Body of pancreas (tissue), 4 donors: ENCODE measurements around the gene AGXT2. TPM values are rescaled to one million over a fixed set of nuclear protein-coding genes. Genes with fewer than 3 reads are reported as not detected.

Experiments
- ATAC-seq: fragments of 150-250 bp; one replicate; pipeline ENCODE4 v1.9.1; 2016
- DNase-seq, 4 donors: peaks; one replicate each; pipeline ENCODE4 v3.0.0-alpha.2; 2019
- H3K27ac ChIP-seq, 4 donors: fragments of 200-600 bp; sonication (generic); 1 replicate in 3 of 4; 2 replicates in 1 of 4; pipeline versions ENCODE4 v1.5.1 to v1.6.1; 2016 to 2019; ENCODE audit warnings: mild to moderate bottlenecking in 1 of 4, mixed read lengths in 1 of 4, moderate library complexity in 1 of 4
- H3K27me3 ChIP-seq, 2 donors: fragments of 200-600 bp; sonication (generic); one replicate each; pipeline ENCODE4 v1.6.0; 2016; ENCODE audit warnings: mild to moderate bottlenecking in 1 of 2
- H3K36me3 ChIP-seq, 2 donors: fragments of 200-600 bp; sonication (generic); replicated peaks in 1 of 2; 2 replicates each; pipeline ENCODE4 v1.5.1; 2016; ENCODE audit warnings: low read depth in 2 of 2; ENCODE audit not compliant: insufficient read depth in 1 of 2
- H3K4me1 ChIP-seq: fragments of 200-600 bp; sonication (generic); one replicate; pipeline ENCODE4 v1.6.0; 2016
- H3K4me3 ChIP-seq, 2 donors: fragments of 200-600 bp; sonication (generic); 1 replicate in 1 of 2; 2 replicates in 1 of 2; pipeline ENCODE4 v1.5.1; 2016 to 2019
- H3K9me3 ChIP-seq, 3 donors: fragments of 200-600 bp; sonication (generic); 1 replicate in 2 of 3; 2 replicates in 1 of 3; pipeline ENCODE4 v1.5.1; 2016
- POLR2A ChIP-seq, 3 donors: fragments of 450-650 bp; IDR thresholded peaks; one replicate each; pipeline ENCODE4 v1.6.1; 2016; ENCODE audit warnings: antibody characterized with exemption in 3 of 3, mild to moderate bottlenecking in 2 of 3
- WGBS, 2 donors: methylation state at CpG; one replicate each; pipeline ENCODE4 v1.1.5; 2017; 5-methylcytosine and 5-hydroxymethylcytosine counted together
- intact Hi-C: fragments of 100-400 bp; cut with DNase I; formaldehyde crosslinking; loops from one replicate; pipeline ENCODE4 v1.15.1; 2023
- total RNA-seq, 2 donors: library from RNA; depleted of rRNA; stranded (reverse); fragments of >200 nt; gene quantifications; one replicate each; pipeline ENCODE4 v1.1.0, GENCODE V29; 2016
- TF ChIP-seq, protein P1 (sequence below), 7 experiments: fragments of 450-650 bp in 4 of 7; fragments of 200-600 bp in 3 of 7; sonication (generic) in 3 of 7; IDR thresholded peaks; one replicate each; pipeline ENCODE4 v1.5.1; 2016 to 2019; ENCODE audit warnings: antibody characterized with exemption in 7 of 7

AGXT2 gene
- total RNA-seq, 2 donors from 2014 or later = not detected

DNA sequence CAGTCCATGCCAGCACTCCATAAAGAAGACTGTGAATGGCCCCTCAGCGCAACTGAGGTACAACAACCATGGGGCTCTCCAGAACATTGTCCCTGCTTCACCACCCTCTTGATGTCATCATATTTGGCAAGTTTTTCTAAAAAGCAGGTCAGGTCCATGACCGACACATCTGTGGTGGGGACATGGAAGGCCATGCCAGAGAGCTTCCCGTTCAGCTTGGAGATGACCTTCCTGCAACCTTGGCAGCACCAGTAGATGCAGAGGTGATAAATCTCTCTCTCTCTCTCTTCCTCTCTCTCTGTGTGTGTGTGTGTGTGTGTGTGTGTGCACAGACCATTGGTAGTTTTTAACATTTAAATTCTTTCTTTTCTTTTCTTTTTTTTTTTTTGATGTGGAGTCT lies 35.4 kb upstream of the AGXT2 start:
- no peak overlapping the region for H3K4me3 ChIP-seq
- no peak overlapping the region for H3K27ac ChIP-seq
- 79 to 89% methylated on average over 3 of the region's 3 CpGs for WGBS, 2 donors
- no peaks in the 10 kb centered on the region for H3K27me3 ChIP-seq
- no peak for TF ChIP-seq POLR2A (IDR thresholded peaks at IDR 0.05)
- TF ChIP-seq, protein P1, sequence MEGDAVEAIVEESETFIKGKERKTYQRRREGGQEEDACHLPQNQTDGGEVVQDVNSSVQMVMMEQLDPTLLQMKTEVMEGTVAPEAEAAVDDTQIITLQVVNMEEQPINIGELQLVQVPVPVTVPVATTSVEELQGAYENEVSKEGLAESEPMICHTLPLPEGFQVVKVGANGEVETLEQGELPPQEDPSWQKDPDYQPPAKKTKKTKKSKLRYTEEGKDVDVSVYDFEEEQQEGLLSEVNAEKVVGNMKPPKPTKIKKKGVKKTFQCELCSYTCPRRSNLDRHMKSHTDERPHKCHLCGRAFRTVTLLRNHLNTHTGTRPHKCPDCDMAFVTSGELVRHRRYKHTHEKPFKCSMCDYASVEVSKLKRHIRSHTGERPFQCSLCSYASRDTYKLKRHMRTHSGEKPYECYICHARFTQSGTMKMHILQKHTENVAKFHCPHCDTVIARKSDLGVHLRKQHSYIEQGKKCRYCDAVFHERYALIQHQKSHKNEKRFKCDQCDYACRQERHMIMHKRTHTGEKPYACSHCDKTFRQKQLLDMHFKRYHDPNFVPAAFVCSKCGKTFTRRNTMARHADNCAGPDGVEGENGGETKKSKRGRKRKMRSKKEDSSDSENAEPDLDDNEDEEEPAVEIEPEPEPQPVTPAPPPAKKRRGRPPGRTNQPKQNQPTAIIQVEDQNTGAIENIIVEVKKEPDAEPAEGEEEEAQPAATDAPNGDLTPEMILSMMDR (IDR thresholded peaks at IDR 0.05) = no peak
- H3K9me3 ChIP-seq = no peaks in the 10 kb centered on the region
- intact Hi-C loops = loop anchor here (10.0 kb wide), 1 partner anchor 112 kb away; no protein-coding TSS in a partner anchor
- DNase-seq (no peak), ATAC-seq (no peak)
- H3K4me1 ChIP-seq = no peaks in the 10 kb centered on the region
- no peaks in the 10 kb centered on the region for H3K36me3 ChIP-seq

DNA sequence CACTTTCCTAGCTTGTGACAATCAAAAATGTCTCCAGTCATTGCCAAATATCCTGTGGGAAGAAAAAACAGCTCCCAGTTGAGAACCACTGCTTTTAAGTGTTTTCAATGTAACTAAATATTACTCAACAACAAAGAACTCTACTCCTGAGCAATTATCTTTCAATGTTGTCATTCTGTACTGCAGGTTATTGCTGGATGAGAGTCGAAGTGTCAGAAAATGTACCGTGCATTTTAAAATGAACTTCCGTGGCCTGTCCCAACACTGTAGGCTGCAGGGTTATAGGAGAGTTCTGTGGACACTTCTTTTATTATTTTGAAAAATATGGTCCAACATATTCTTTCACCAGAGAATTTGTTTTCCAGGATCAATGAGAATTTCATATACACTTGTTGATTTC lies 34.8 kb upstream of the AGXT2 start:
- DNase-seq = no peak
- Histone ChIP-seq H3K4me3 (no peak overlapping the region), H3K4me1 (no peaks in the 10 kb centered on the region), H3K27me3 (no peaks in the 10 kb centered on the region), H3K36me3 (no peaks in the 10 kb centered on the region), H3K9me3 (no peaks in the 10 kb centered on the region), H3K27ac (no peak overlapping the region)
- 87 to 88% methylated on average over 3 of the region's 3 CpGs for WGBS, 2 donors
- intact Hi-C loops = loop anchor here (10.0 kb wide), 1 partner anchor 112 kb away; no protein-coding TSS in a partner anchor
- no peak for ATAC-seq
- TF ChIP-seq, protein P1 (IDR thresholded peaks at IDR 0.05) = no peak
- TF ChIP-seq POLR2A (IDR thresholded peaks at IDR 0.05) = no peak

DNA sequence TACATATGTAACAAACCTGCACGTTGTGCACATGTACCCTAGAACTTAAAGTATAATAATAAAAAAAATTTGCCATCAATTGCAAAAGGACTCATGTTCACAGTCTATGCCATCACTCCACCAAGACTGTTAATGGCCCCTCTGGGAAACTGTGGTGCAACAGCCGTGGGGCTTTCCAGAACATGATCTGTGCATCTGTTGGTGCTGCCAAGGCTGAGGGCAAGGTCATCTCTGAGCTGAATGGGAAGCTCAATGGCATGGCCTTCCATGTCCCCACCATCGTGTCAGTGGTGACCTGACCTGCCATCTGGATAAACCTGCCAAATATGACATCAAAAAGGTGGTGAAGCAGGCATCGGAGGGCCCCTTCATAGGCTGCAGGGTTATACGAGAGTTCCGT lies 33.4 kb upstream of the AGXT2 start:
- no peak overlapping the region for H3K27ac ChIP-seq
- no peak overlapping the region for H3K4me3 ChIP-seq
- ATAC-seq (no peak), DNase-seq (no peak)
- no peaks in the 10 kb centered on the region for H3K9me3 ChIP-seq
- no peaks in the 10 kb centered on the region for H3K27me3 ChIP-seq
- TF ChIP-seq, protein P1 (IDR thresholded peaks at IDR 0.05) = no peak
- TF ChIP-seq POLR2A (IDR thresholded peaks at IDR 0.05) = no peak
- 83 to 90% methylated on average over 6 of the region's 6 CpGs for WGBS, 2 donors
- no peaks in the 10 kb centered on the region for H3K4me1 ChIP-seq
- intact Hi-C loops = loop anchor here (10.0 kb wide), 1 partner anchor 114 kb away; no protein-coding TSS in a partner anchor
- H3K36me3 ChIP-seq = no peaks in the 10 kb centered on the region

DNA sequence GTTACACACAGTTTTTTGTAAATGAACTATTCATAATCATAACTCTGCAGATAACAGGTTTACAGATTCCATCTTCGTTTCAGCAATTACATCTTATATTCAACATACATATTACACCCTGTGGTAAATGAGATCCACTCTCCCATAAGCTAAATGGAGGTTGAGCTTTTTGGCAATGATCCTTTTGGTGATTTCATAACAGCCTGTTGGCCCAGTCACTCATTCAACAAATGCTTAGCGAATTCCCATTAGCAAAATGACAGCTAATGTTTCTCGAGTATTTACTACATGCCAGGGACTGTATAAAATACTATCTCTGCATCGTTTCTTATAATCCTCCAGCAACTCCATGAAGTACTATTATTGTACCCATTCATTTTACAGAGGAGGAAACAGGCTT lies 25.4 kb upstream of the AGXT2 start:
- WGBS, 2 donors = 91 to 93% methylated on average over 4 of the region's 4 CpGs
- TF ChIP-seq, protein P1 (IDR thresholded peaks at IDR 0.05) = no peak
- no peak for TF ChIP-seq POLR2A (IDR thresholded peaks at IDR 0.05)
- Histone ChIP-seq H3K4me3 (no peak overlapping the region), H3K27ac (no peak overlapping the region), H3K4me1 (no peaks in the 10 kb centered on the region), H3K9me3 (no peaks in the 10 kb centered on the region), H3K27me3 (no peaks in the 10 kb centered on the region), H3K36me3 (no peaks in the 10 kb centered on the region)
- intact Hi-C loops = no loop called here
- DNase-seq (no peak), ATAC-seq (no peak)

DNA sequence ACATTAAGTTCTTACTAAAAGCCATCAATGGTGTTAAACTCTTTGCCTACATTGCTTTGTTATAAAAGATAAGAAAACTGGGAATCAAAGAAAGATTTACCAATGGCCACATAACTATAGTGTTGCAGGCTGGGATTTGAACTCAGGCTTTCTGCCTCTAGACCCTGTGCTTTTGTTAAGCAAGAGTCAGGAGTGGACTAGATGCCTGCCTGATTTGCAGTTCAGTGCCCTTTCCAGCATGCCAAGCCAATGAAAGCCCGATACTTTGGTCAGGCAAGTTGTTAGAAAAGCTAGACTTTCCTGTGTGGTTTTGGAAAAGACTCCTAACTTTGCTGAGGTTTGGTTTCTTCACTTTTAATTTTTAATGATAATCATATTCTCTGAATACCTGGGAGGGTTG lies 21.4 kb upstream of the AGXT2 start:
- Histone ChIP-seq H3K4me3 (no peak overlapping the region), H3K36me3 (no peaks in the 10 kb centered on the region), H3K4me1 (no peaks in the 10 kb centered on the region), H3K27ac (no peak overlapping the region), H3K9me3 (no peaks in the 10 kb centered on the region), H3K27me3 (no peaks in the 10 kb centered on the region)
- no peak for DNase-seq
- intact Hi-C loops = no loop called here
- ATAC-seq = no peak
- TF ChIP-seq, protein P1 (IDR thresholded peaks at IDR 0.05) = no peak
- TF ChIP-seq POLR2A (IDR thresholded peaks at IDR 0.05) = no peak
- 100% methylated on average over 1 of the region's 1 CpG for WGBS, 2 donors
